Osteoblast (primary cell): ENCODE results near the gene AFF3. TPM values are rescaled to one million over a fixed set of nuclear protein-coding genes. Genes with fewer than 3 reads are reported as not detected.
A peak's percentile ranks its signal among the peaks of the same experiment; 100 is the strongest.

ENCODE experiments used
- DNase-seq: peaks from one replicate; pipeline ENCODE4 v3.0.0; 2011; ENCODE audit warnings: low spot score, mixed read lengths; ENCODE audit not compliant: insufficient read length; ENCODE audit errors: missing footprints
- H2AFZ ChIP-seq: 2 replicates; pipeline ENCODE4 v1.6.0; 2011; ENCODE audit warnings: mild to moderate bottlenecking, low read length
- H3K27ac ChIP-seq: 2 replicates; pipeline ENCODE4 v1.5.1; 2011; ENCODE audit warnings: mild to moderate bottlenecking, low read depth, low read length, moderate library complexity
- H3K27me3 ChIP-seq: 2 replicates; pipeline ENCODE4 v1.6.0; 2012; ENCODE audit warnings: mild to moderate bottlenecking, control low read depth, inconsistent platforms, low read length, moderate library complexity; ENCODE audit not compliant: insufficient read depth
- H3K36me3 ChIP-seq: 2 replicates; pipeline ENCODE4 v1.5.1; 2011; ENCODE audit warnings: mild to moderate bottlenecking, low read length, control low read depth, moderate library complexity; ENCODE audit not compliant: insufficient read depth
- H3K4me1 ChIP-seq: 2 replicates; pipeline ENCODE4 v1.5.1; 2011; ENCODE audit warnings: mild to moderate bottlenecking, low read length, control low read depth, moderate library complexity; ENCODE audit not compliant: insufficient read depth
- H3K4me2 ChIP-seq: 2 replicates; pipeline ENCODE4 v1.6.0; 2011; ENCODE audit warnings: mild to moderate bottlenecking, low read length; ENCODE audit not compliant: insufficient read depth
- H3K4me3 ChIP-seq: fragments of 200-600 bp; sonication (generic); 3 replicates; pipeline ENCODE4 v1.5.1; 2012; ENCODE audit warnings: mild to moderate bottlenecking, low read length, inconsistent platforms; ENCODE audit not compliant: insufficient read depth
- H3K79me2 ChIP-seq: 2 replicates; pipeline ENCODE4 v1.6.0; 2012; ENCODE audit warnings: mild to moderate bottlenecking, low read length, control low read depth, inconsistent platforms; ENCODE audit not compliant: insufficient read depth
- H3K9me3 ChIP-seq: 2 replicates; pipeline ENCODE4 v1.5.1; 2011; ENCODE audit warnings: low read depth, low read length, control low read depth
- H4K20me1 ChIP-seq: 2 replicates; pipeline ENCODE4 v1.6.0; 2012; ENCODE audit warnings: mild to moderate bottlenecking, low read length, control low read depth; ENCODE audit not compliant: insufficient read depth
- total RNA-seq: library from RNA; depleted of rRNA; stranded (reverse); fragments of >200 nt; gene quantifications from 2 replicates; pipeline ENCODE4 v1.2.3, GENCODE V29; 2012
- TF ChIP-seq, protein P1 (sequence below): IDR thresholded peaks from 2 replicates; pipeline ENCODE4 v1.5.1; 2011; ENCODE audit warnings: mild to moderate bottlenecking, low read depth, low read length, moderate library complexity; ENCODE audit errors: extremely low read depth

Gene AFF3
- total RNA-seq, 1 donor: 4.3 TPM

- H3K4me3 ChIP-seq: no peak overlapping the region
- no peaks in the 10 kb centered on the region for H3K27me3 ChIP-seq
- no peak overlapping the region for H3K4me2 ChIP-seq
- no peak overlapping the region for H2AFZ ChIP-seq
- peaks cover 58% of the 10 kb centered on the region for H3K4me1 ChIP-seq
- no peaks in the 10 kb centered on the region for H3K36me3 ChIP-seq
- TF ChIP-seq, protein P1, sequence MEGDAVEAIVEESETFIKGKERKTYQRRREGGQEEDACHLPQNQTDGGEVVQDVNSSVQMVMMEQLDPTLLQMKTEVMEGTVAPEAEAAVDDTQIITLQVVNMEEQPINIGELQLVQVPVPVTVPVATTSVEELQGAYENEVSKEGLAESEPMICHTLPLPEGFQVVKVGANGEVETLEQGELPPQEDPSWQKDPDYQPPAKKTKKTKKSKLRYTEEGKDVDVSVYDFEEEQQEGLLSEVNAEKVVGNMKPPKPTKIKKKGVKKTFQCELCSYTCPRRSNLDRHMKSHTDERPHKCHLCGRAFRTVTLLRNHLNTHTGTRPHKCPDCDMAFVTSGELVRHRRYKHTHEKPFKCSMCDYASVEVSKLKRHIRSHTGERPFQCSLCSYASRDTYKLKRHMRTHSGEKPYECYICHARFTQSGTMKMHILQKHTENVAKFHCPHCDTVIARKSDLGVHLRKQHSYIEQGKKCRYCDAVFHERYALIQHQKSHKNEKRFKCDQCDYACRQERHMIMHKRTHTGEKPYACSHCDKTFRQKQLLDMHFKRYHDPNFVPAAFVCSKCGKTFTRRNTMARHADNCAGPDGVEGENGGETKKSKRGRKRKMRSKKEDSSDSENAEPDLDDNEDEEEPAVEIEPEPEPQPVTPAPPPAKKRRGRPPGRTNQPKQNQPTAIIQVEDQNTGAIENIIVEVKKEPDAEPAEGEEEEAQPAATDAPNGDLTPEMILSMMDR: no peak
- no peaks in the 10 kb centered on the region for H3K79me2 ChIP-seq
- no peak for DNase-seq
- H4K20me1 ChIP-seq: no peaks in the 10 kb centered on the region
- H3K27ac ChIP-seq: peak overlapping the region; percentile 20
- H3K9me3 ChIP-seq: no peaks in the 10 kb centered on the region
These were observed 126.5 kb downstream of the AFF3 start for GRCh38 chr2:100015849-100016248.

DNA sequence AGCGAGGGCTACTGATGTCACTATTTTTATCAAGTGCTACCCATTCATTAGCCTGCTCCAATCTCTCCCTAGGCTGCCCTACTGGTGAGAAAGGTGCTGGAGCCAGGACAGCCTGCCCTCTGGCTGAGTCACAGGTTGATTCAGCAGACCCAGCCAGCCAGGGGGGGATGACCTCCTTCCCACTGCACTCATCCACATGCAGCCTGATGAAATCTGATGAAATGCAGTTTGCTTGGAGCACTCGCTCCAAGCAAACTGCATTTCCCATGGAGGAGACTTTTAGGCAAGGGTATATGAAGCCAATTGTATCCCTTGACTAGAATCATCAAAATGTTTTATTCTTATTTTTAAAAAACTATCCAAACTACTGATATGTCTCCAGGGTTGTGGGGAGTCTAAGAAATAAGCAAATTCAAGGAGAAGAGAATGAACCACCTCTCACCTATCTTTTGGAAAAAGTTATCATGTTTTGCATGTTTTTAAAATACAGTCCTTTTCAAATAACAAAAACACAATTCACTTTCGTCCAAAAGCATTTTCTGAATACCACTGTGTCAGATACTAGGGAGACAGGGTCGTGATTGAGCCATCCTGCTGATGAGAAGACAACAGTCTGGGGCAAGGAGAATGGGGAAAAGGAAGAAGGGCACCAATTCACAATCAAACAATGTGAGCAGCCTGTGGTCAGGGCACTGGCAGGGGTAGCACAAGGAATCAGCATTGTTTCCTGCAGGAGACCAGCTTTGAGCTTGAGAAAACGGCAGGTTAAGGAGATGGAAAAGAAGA is 128.3 kb downstream of the AFF3 start:
- Histone ChIP-seq H2AFZ (peak overlapping the region; percentile 39), H3K4me3 (no peak overlapping the region), H3K36me3 (no peaks in the 10 kb centered on the region), H3K9me3 (no peaks in the 10 kb centered on the region), H3K79me2 (no peaks in the 10 kb centered on the region), H4K20me1 (no peaks in the 10 kb centered on the region), H3K4me1 (peaks cover 71% of the 10 kb centered on the region), H3K27ac (peak overlapping the region; percentile 97), H3K27me3 (no peaks in the 10 kb centered on the region), H3K4me2 (no peak overlapping the region)
- DNase-seq: peak; percentile 94
- TF ChIP-seq, protein P1: peak; percentile 23

DNA sequence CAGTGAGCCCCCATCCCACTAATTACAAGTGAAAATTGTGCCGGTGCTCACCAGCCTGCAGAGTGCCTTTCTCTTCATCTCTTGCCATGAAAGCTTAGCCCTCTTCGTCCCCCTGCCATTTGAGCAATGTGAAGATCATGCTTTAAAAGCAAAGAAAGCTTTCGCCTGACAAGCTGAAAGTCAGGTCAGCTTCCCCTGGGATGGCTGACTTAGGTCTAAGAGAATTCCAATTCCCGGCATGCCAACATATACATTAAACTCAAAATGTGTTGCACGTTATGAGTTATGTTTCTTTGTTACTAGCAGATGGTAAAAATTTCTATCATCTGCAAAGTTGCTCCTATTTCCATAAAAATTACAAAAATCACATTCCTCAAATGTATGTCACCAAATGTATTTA is 129.8 kb downstream of the AFF3 start:
- peak overlapping the region; percentile 97 for H3K27ac ChIP-seq
- H3K4me2 ChIP-seq: peak overlapping the region; percentile 58

GRCh38 chr2:100011272-100011731 is 131.1 kb downstream of the AFF3 start:
- peaks cover 50% of the 10 kb centered on the region for H3K4me1 ChIP-seq
- no peaks in the 10 kb centered on the region for H4K20me1 ChIP-seq
- H3K27me3 ChIP-seq: no peaks in the 10 kb centered on the region
- peak overlapping the region; percentile 58 for H3K4me2 ChIP-seq
- peaks cover 5% of the 10 kb centered on the region for H3K36me3 ChIP-seq
- DNase-seq: peak; percentile 85
- H3K9me3 ChIP-seq: no peaks in the 10 kb centered on the region
- TF ChIP-seq, protein P1: no peak
- no peak overlapping the region for H2AFZ ChIP-seq
- peak overlapping the region; percentile 97 for H3K27ac ChIP-seq
- H3K79me2 ChIP-seq: no peaks in the 10 kb centered on the region
- no peak overlapping the region for H3K4me3 ChIP-seq

More for the DNA sequence above, 129.8 kb downstream of the AFF3 start:
- H3K79me2 ChIP-seq: no peaks in the 10 kb centered on the region
- H3K4me3 ChIP-seq: peak overlapping the region; percentile 14
- DNase-seq: peak; percentile 53
- H3K4me1 ChIP-seq: peaks cover 57% of the 10 kb centered on the region
- TF ChIP-seq, protein P1: no peak
- peak overlapping the region; percentile 64 for H2AFZ ChIP-seq
- H3K36me3 ChIP-seq: no peaks in the 10 kb centered on the region
- no peaks in the 10 kb centered on the region for H4K20me1 ChIP-seq
- H3K9me3 ChIP-seq: no peaks in the 10 kb centered on the region
- H3K27me3 ChIP-seq: no peaks in the 10 kb centered on the region
